Effector memory CD4-positive, alpha-beta T cell (primary cell): ENCODE data around the gene NONO.
"Not testable (repeated sequence)": the region's sequence is repeated elsewhere in the genome, so short reads cannot be mapped to it uniquely, and the experiment has no call there.

Source experiments
- DNase-seq, 3 donors: peaks; one replicate each; pipeline ENCODE4 v3.0.0-alpha.2; 2020
- H3K27ac ChIP-seq: 2 replicates; pipeline ENCODE4 v1.7.0; 2013; ENCODE audit warnings: mild to moderate bottlenecking, low read length, moderate library complexity; ENCODE audit not compliant: insufficient read depth, poor library complexity, severe bottlenecking
- H3K27me3 ChIP-seq: replicated peaks from 2 replicates; pipeline ENCODE4 v1.7.0; 2013; ENCODE audit warnings: mild to moderate bottlenecking, low read length; ENCODE audit not compliant: insufficient read depth, control insufficient read depth, poor library complexity, severe bottlenecking
- H3K36me3 ChIP-seq: 2 replicates; pipeline ENCODE4 v1.7.0; 2013; ENCODE audit warnings: mild to moderate bottlenecking, low read length, moderate library complexity; ENCODE audit not compliant: control insufficient read depth, insufficient read depth
- H3K4me1 ChIP-seq: 2 replicates; pipeline ENCODE4 v1.7.0; 2013; ENCODE audit warnings: low read length, mild to moderate bottlenecking; ENCODE audit not compliant: control insufficient read depth, insufficient read depth, poor library complexity, severe bottlenecking
- H3K4me3 ChIP-seq: 2 replicates; pipeline ENCODE4 v1.7.0; 2013; ENCODE audit warnings: low read length, low read depth, mild to moderate bottlenecking; ENCODE audit not compliant: insufficient read depth, poor library complexity, severe bottlenecking
- H3K9me3 ChIP-seq: 2 replicates; pipeline ENCODE4 v1.7.0; 2013; ENCODE audit warnings: mild to moderate bottlenecking, low read length, moderate library complexity; ENCODE audit not compliant: control insufficient read depth

The NONO gene

DNA sequence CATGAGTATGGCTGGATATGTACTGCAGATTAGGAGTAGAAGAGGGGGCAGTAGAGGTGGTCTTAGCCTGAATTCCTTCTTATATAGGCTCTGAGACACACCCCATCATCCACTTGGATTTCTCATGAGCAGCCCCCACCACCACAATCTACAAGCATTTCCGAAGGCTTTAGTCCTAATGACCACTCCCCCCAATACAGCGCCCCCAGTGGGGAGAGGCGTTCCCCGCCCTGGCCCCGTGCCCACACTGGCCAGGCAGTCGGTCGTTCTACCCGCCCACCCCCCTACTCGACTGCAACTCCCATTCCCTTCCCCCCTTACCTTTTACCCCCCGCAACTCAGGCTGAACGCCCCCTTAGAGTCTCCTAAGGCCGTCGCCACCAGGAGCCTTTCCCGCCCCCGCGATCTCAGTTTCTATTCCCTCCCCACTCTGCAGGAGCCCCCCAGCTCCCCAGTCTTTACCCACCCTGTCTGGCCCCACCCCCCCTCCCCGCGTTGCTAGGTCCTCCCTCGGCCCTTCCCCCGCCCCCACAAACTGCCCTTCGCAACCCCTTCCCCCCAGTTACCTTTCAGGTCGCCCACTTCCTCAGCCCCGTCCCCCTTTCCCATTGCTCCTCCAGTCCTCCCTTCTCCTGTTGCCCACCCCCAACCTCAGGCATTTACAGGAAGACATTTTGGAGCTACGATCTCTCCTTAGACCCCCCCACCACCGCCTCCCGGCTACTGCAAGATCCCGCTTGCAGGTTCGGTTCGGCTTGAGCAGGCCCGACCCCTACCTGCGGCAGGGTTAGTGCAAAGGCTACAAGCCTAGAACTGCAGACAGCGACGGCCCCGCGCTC is 30.0 kb upstream of the NONO start:
- H3K4me1 ChIP-seq: peaks cover 12% of the 10 kb centered on the region
- H3K4me3 ChIP-seq: peak overlapping the region; percentile 91
- H3K36me3 ChIP-seq: no peaks in the 10 kb centered on the region
- H3K27me3 ChIP-seq: no peaks in the 10 kb centered on the region
- H3K27ac ChIP-seq: peak overlapping the region; percentile 75
- peak; percentile 1 to 32 (median 4) for DNase-seq
- H3K9me3 ChIP-seq: no peaks in the 10 kb centered on the region

DNA sequence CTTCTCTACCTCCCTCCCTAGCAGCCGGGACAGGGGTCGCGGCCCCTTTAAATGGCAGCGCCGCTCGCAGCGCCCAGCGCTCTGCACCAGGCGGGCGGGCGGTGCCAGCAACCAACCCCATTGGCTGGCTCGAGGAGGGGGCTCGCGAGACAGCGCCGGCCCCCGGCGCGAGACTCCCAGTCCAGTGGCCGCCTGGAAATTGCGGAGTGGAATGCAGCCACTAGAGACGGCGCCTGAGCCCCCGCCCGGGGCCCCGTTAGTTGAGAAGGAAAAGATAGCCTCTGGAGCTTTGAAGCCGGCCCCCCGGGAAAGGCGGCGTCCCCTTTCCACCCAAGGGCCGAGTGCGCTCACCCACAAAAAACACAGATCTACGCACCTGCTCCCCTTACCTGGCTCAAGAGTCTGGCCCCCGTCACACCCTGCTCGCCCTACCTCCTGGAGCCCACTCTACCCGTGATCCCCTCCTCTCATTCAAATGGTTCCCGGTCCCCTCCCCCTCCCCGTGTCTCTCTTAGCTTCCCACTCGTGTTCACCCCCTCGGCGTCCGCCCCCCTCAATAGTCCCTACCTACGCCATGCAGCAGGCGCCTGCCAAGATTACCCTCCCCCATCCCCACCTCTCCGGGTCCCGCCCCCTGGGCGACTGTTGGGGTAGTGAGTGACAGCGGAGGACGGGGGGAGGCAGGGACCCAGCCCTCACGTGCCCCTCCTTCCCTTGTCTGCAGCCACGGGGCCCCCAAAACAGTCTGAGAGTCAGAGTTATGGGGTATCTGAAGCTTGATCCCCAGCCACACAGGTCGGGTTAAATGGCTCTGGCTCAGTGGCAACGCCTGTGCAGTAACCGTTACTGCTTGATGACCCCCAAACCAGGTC is 29.1 kb upstream of the NONO start, which contains the start of gene ZMYM3:
Gene ZMYM3 (minus strand): TSS at position 49 of the 872 bp plus-strand sequence. CDS start 885 bp downstream, outside the sequence.
- H3K27ac ChIP-seq: peak within 1 kb of the TSS; percentile 75
- peak; percentile 65 to 69 (median 66) for DNase-seq
- peaks cover 12% of the 10 kb centered on the region for H3K4me1 ChIP-seq
- no peaks in the 10 kb centered on the region for H3K9me3 ChIP-seq
- H3K4me3 ChIP-seq: peak within 1 kb of the TSS; percentile 91
- no peaks in the 10 kb centered on the region for H3K36me3 ChIP-seq
- no peaks in the 10 kb centered on the region for H3K27me3 ChIP-seq

DNA sequence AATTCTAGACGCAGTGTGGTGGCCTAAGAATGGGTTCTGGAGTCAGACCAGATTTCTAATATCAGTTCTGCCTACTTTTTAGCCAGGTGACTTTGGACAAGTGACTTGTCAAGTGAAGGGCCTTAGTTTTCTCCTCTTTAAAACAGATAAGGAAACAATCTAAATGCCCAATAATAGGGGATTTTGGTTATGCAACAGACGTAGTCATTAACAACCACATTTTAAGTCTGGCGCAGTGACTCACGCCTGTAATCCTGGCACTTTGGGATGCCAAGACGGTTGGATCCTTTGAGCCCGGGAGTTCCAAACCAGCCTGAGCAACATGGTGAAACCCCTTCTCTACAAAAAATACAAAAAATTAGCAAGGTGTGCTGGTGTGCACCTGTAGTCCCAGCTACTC is 27.4 kb upstream of the NONO start:
- H3K27ac ChIP-seq: peak overlapping the region; percentile 75
- no peaks in the 10 kb centered on the region for H3K9me3 ChIP-seq
- no peak for DNase-seq

DNA sequence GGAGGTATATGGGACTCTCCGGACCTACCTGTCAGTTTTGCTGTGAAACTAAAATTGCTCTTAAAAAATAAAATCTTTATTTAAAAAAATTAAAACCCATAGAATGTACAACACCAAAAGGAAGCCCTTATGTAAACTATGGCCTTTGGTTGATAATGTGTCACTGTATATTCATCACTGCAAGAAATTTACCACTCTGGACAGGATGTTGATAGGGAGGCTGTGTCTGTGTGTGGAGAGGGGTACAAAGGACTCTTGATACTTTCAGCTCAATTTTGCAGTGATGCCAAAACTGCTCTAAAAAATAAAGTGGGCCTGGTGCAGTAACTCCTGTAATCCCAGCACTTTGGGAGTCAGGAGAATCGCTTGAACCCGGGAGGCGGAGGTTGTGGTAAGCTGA is 26.6 kb upstream of the NONO start:
- H3K27me3 ChIP-seq: no peaks in the 10 kb centered on the region
- no peak overlapping the region for H3K27ac ChIP-seq
- H3K4me1 ChIP-seq: peaks cover 12% of the 10 kb centered on the region
- H3K36me3 ChIP-seq: no peaks in the 10 kb centered on the region
- no peaks in the 10 kb centered on the region for H3K9me3 ChIP-seq
- H3K4me3 ChIP-seq: no peak overlapping the region
- no peak for DNase-seq

More for the DNA sequence above, 27.4 kb upstream of the NONO start:
- Histone ChIP-seq H3K4me3 (no peak overlapping the region), H3K4me1 (peaks cover 12% of the 10 kb centered on the region), H3K36me3 (no peaks in the 10 kb centered on the region), H3K27me3 (no peaks in the 10 kb centered on the region)

DNA sequence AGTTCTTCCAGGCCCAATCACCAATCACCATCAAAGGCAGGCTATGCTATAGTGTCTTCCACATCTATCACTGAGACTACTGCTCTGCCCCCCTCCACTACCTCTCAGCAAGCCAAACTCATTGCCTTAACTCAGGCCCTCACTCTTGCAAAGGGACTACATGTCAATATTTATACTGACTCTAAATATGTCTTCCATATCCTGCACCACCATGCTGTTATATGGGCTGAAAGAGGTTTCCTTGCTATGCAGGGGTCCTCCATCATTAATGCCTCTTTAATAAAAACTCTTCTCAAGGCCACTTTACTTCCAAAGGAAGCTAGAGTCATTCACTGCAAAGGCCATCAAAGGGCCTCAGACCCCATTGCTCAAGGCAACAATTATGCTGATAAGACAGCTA is 14.8 kb upstream of the NONO start:
- DNase-seq, H3K36me3 ChIP-seq, H3K4me3 ChIP-seq, H3K27ac ChIP-seq, H3K27me3 ChIP-seq, H3K4me1 ChIP-seq, H3K9me3 ChIP-seq: not testable (repeated sequence)

DNA sequence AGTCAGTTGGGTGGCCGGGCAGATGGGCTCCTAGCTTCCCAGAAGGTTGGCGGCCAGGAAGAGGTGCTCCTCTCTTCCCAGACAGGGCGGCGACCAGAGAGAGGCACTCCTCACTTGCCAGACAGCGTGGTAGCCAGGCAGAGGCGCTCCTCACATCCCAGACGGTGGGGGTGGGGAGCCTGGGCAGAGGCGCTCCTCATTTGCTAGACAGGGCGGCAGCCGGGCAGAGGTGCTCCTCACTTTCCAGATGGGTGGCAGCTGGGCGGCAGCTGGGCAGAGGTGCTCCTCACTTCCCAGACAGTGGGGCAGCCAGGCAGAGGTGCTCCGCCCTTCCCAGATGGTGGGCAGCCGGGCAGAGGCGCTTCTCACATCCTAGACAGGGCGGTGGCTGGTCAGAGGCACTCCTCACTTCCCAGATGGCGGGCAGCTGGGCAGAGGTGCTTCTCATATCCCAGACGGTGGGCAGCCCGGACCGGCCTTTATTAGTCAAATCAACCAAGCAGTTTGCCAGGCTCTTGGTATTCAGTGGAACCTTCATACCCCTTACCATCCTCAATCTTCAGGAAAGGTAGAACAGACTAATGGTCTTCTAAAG is 13.5 kb upstream of the NONO start:
- Histone ChIP-seq H3K27me3 (no peaks in the 10 kb centered on the region), H3K4me1 (no peaks in the 10 kb centered on the region), H3K27ac (no peak overlapping the region), H3K9me3 (no peaks in the 10 kb centered on the region), H3K4me3 (no peak overlapping the region), H3K36me3 (no peaks in the 10 kb centered on the region)
- DNase-seq: no peak

DNA sequence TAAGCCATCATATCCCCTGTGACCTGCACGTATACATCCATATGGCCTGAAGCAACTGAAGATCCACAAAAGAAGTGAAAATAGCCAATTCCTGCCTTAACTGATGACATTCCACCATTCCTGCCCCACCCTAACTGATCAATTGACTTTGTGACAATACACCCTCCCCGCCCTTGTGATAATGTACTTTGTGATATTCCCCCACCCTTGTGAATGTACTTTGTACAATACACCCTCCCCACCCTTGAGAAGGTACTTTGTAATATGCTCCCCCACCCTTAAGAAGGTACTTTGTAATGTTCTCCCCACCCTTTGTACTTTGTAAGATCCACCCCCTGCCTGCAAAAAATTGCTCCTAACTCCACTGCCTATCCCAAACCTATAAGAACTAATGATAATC is 11.1 kb upstream of the NONO start:
- H3K4me1 ChIP-seq, H3K27ac ChIP-seq, H3K9me3 ChIP-seq, H3K4me3 ChIP-seq, H3K27me3 ChIP-seq, DNase-seq, H3K36me3 ChIP-seq: not testable (repeated sequence)

DNA sequence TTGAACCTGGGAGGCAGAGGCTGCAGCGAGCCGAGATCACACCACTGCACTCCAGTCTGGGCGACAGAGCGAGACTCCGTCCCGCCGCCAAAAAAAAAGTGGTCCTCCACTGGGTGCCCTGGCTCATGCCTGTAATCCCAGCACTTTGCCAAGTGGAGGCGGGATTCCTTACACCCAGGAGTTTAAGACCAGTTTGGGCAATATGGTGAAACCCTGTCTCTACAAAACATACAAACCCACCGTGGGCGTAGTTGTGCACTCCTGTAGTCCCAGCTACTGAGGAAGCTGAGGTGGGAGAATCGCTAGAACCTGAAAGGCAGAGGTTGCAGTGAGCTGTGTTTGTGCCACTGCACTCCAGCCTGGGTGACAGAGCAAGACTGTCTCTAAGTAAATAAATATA is 2.1 kb upstream of the NONO start:
- DNase-seq, H3K27ac ChIP-seq: not testable (repeated sequence)

DNA sequence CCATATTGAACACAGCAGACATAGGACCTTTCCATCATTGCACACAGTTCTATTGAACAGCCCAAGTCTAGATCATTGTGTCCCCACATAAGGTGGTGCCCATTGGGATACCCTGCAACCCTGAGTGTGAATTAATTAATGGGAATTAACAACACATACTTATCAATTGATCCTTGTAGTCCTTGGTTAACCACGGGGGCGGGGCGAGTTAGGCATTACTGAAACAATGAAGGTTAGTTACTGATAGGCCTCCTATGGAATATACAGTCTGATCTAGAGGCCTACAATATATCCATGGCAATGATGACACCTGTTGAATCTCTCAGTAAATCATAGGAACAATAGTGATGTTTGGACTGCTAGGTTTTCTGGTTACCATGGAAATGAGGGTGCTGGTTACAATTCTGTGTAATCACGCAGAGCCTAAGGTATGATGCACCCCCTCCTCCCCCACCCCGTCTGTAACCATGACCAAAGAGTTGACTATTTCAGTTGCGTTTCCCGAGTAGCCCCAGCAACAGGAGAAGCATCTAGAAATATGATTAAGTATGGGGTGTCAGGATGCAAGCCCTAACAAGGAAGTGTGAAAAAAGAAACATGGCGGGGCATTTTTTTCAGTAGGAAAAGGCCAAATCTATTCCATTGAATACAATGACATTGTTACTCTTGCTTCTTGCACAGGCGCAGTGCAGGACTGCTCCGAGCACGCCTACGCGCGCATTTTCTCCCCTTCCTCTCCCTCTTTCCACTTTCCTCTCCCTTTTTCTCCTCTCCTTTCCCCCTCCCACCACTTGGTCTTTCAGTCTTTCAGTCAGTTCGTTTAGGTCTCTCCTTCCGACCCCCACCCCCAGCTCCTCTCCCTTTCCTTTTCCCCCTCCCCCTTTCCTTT is 677 bp upstream of the NONO start:
- no peaks in the 10 kb centered on the region for H3K36me3 ChIP-seq
- no peaks in the 10 kb centered on the region for H3K9me3 ChIP-seq
- peaks cover 4% of the 10 kb centered on the region for H3K4me1 ChIP-seq
- H3K27me3 ChIP-seq: no peaks in the 10 kb centered on the region
- H3K27ac ChIP-seq: peak overlapping the region; percentile 93
- peak in 2 of 3 donors; percentile 22 to 33 for DNase-seq
- H3K4me3 ChIP-seq: peak overlapping the region; percentile 62

More for the DNA sequence above, 2.1 kb upstream of the NONO start:
- not testable (repeated sequence) for H3K4me1 ChIP-seq, H3K27me3 ChIP-seq, H3K4me3 ChIP-seq, H3K9me3 ChIP-seq, H3K36me3 ChIP-seq
